Epithelial cell of esophagus (primary cell): ENCODE data around the gene GRB7.
"Not testable (repeated sequence)": the region's sequence is repeated elsewhere in the genome, so short reads cannot be mapped to it uniquely, and the experiment has no call there.

Experiments
- DNase-seq: peaks from one replicate; pipeline ENCODE4 v3.0.0; 2010; ENCODE audit warnings: low read depth
- H3K4me3 ChIP-seq: 2 replicates; pipeline ENCODE4 v1.5.1; 2011; ENCODE audit warnings: mild to moderate bottlenecking, low read length, control low read depth
- CTCF ChIP-seq: IDR thresholded peaks from 2 replicates; pipeline ENCODE4 v1.5.1; 2011; ENCODE audit warnings: low read depth, mild to moderate bottlenecking, low read length, control low read depth, inconsistent platforms; ENCODE audit not compliant: insufficient read depth; ENCODE audit errors: missing control alignments

Gene GRB7

GRCh38 chr17:39744075-39744835 is 6.5 kb downstream of the GRB7 start:
- no peak for TF ChIP-seq CTCF
- no peak overlapping the region for H3K4me3 ChIP-seq
- DNase-seq: no peak

- no peak overlapping the region for H3K4me3 ChIP-seq
- no peak for TF ChIP-seq CTCF
- no peak for DNase-seq
These were observed 7.1 kb downstream of the GRB7 start for GRCh38 chr17:39744836-39745215.

GRCh38 chr17:39745335-39746144 is 7.8 kb downstream of the GRB7 start:
- no peak for TF ChIP-seq CTCF
- no peak overlapping the region for H3K4me3 ChIP-seq

GRCh38 chr17:39746145-39746461 is 8.4 kb downstream of the GRB7 start:
- no peak for DNase-seq
- H3K4me3 ChIP-seq: no peak overlapping the region
- no peak for TF ChIP-seq CTCF

More at GRCh38 chr17:39745335-39746144, 7.8 kb downstream of the GRB7 start:
- no peak for DNase-seq

GRCh38 chr17:39747745-39748144 is 10.0 kb downstream of the GRB7 start:
- no peak for TF ChIP-seq CTCF
- no peak overlapping the region for H3K4me3 ChIP-seq
- DNase-seq: no peak

GRCh38 chr17:39748444-39749034 is 10.8 kb downstream of the GRB7 start:
- DNase-seq, H3K4me3 ChIP-seq: not testable (repeated sequence)
